ENCODE measurements around the gene FAM200A.
"Not testable (repeated sequence)": the region's sequence is repeated elsewhere in the genome, so short reads cannot be mapped to it uniquely, and the experiment has no call there.

FAM200A gene

GRCh38 chr7:99521399-99521798 is 30.5 kb downstream of the FAM200A start:
- DNase-seq (ENCODE audit: low read depth), result no peak
- no peak overlapping the region for H3K4me3 ChIP-seq (ENCODE audit: low read depth, low read length)

GRCh38 chr7:99514050-99514449 is 37.9 kb downstream of the FAM200A start:
- no peak overlapping the region for H3K4me3 ChIP-seq (ENCODE audit: low read depth, low read length)
- no peak for DNase-seq (ENCODE audit: low read depth)

- no peak for DNase-seq (ENCODE audit: low read depth)
Measured at GRCh38 chr7:99505324-99505662, 46.6 kb downstream of the FAM200A start.

GRCh38 chr7:99504603-99505323 is 47.2 kb downstream of the FAM200A start, which contains the start of gene ZKSCAN5:
ZKSCAN5 (plus strand) TSS chr7:99504662; CDS start chr7:99506045, 1,383 bp downstream.
- H3K4me3 ChIP-seq (ENCODE audit: low read depth, low read length), result peak within 1 kb of the TSS; percentile 89
- DNase-seq (ENCODE audit: low read depth), result peak; percentile 86

More at GRCh38 chr7:99505324-99505662, 46.6 kb downstream of the FAM200A start:
- H3K4me3 ChIP-seq (ENCODE audit: low read depth, low read length), result peak overlapping the region; percentile 89

DNA sequence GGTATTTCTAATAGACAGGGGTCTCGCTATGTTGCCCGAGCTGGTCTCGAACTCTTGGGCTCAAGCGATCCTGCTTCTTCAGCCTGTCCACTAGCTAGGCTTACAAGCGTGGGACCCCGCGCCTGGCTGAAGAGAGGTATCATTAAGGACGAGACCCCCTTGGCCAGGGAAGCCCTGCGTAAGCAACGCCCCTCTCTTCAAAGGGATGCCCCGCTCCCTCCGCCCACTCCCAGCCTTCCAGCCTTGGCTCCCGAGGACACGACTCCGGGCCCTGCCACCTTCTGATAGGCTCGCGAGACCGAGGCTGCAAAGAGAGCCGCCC is 47.7 kb downstream of the FAM200A start:
- peak overlapping the region; percentile 89 for H3K4me3 ChIP-seq (ENCODE audit: low read depth, low read length)
- DNase-seq (ENCODE audit: low read depth), result peak; percentile 91

DNA sequence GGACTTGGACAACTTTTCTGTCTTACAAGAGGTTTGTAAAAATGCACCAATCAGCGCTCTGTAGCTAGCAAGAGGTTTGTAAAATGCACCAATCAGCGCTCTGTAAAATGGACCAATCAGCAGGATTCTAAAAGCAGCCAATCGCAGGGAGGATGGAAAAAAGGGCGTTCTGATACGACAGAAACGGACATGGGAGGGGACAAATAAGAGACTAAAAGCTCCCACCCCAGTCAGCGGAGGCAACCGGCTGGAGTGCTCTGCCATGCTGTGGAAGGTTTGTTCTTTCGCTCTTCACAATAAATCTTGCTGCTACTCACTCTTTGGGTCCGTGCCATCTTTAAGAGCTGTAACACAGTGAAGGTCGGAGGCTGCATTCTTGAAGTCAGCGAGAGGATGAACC is 50.7 kb downstream of the FAM200A start:
- H3K4me3 ChIP-seq (ENCODE audit: low read depth, low read length); DNase-seq (ENCODE audit: low read depth): not testable (repeated sequence)

DNA sequence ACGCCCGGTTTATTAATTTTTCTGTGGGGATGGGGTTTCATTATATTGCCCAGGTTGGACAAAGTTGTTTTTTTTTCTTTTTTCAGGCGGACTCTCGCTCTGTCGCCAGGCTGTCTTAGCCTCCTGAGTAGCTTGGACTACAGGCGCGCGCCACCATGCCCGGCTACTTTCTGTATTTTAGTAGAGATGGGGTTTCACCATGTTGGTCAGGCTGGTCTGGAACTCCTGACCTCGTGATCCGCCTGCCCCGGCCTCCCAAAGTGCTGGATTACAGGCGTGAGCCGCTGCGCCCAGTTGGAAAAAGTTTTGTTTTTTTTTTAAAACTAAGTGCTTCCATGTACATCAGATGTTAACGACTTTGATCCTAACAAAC is 51.3 kb downstream of the FAM200A start:
- peak overlapping the region; percentile 98 for H3K4me3 ChIP-seq (ENCODE audit: low read depth, low read length)
- no peak for DNase-seq (ENCODE audit: low read depth)

DNA sequence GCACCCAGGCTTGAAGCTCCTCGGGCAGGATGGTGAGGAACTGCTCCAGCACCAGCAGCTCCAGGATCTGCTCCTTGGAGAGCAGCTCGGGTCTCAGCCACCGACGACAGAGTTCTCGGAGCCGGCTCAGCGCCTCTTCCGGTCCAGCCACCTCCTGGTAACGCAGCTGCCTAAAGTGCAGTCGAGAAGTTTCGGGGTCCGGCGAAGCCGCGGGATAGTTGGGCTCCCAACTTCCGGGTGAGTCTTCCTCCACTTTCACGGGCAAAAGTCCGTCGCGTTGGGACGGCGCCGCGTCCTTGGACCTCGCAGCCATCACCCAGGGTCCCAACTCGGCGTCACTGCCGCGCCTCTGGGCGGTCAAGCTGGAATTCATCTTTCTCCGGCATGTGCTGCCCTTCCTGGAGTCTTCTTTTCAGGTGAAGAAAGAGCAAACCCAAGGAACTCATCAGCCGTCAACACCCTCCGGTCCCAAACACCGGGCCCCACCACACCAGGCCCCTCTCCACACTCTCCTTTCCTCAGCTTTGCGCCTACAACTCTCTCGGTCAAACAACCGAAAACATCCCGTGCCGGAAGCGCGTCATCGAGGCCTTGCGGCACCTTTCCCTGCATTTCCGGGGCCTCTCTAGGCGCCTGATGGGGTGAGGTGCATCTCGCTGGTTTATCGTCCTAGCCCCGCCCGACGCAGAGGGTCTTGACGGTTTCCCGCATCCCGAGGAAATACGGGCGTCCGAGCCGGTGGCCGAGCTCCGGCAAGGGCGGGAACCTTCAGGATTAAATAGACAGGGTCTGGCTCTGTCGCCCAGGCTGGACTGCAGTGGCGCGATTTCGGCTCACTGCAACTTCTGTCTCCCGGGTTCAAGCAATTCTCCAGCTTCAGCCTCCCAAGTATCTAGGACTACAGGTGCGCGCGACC is 51.9 kb downstream of the FAM200A start, which contains the start of gene ZNF394:
Gene ZNF394 (minus strand): TSS at position 561 of the 916 bp plus-strand sequence. CDS start 188 bp downstream, at position 373.
- H3K4me3 ChIP-seq (ENCODE audit: low read depth, low read length), result peak within 1 kb of the TSS; percentile 98
- peak; percentile 76 for DNase-seq (ENCODE audit: low read depth)

- peak overlapping the region; percentile 98 for H3K4me3 ChIP-seq (ENCODE audit: low read depth, low read length)
- DNase-seq (ENCODE audit: low read depth), result no peak
Measured at GRCh38 chr7:99499371-99499720, 52.6 kb downstream of the FAM200A start.

DNA sequence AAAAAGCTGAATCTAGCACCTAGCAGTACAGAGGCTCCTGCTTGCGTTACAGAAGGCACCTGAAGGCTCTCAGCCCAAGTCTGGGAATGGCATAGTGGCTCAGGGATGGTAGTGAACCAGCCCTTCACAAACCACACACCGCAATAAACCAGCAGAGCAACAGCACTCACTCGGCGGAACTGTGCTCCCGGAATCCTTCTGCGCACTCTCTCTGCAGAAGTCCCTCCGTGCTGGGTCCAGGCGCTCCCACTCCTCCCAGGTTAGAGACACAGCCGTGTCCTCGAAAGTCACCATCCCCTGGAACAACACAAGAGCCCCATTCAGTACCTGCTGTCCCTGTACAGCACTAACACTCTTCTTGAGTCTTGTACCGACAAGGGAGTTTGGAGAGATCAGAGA is 53.4 kb downstream of the FAM200A start:
- DNase-seq (ENCODE audit: low read depth), result no peak
- peak overlapping the region; percentile 98 for H3K4me3 ChIP-seq (ENCODE audit: low read depth, low read length)

- DNase-seq (ENCODE audit: low read depth), result no peak
- peak overlapping the region; percentile 98 for H3K4me3 ChIP-seq (ENCODE audit: low read depth, low read length)
Measured at GRCh38 chr7:99497766-99498545, 54.0 kb downstream of the FAM200A start.

All from skeletal muscle cell (primary cell).